Activated T-cell treated with anti-CD3 and anti-CD28 coated beads, Interleukin-2, amount 50 U/mL, for 48 hours (primary cell): ENCODE measurements around the gene GPR137.
"Not testable (repeated sequence)": the region's sequence is repeated elsewhere in the genome, so short reads cannot be mapped to it uniquely, and the experiment has no call there.

Experiments
- DNase-seq, 2 experiments: peaks; one replicate each; pipeline ENCODE4 v3.0.0-alpha.2; 2020

GPR137 gene, protein sequence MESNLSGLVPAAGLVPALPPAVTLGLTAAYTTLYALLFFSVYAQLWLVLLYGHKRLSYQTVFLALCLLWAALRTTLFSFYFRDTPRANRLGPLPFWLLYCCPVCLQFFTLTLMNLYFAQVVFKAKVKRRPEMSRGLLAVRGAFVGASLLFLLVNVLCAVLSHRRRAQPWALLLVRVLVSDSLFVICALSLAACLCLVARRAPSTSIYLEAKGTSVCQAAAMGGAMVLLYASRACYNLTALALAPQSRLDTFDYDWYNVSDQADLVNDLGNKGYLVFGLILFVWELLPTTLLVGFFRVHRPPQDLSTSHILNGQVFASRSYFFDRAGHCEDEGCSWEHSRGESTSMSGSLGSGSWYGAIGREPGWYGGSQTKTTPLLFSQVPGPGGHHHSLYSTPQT

DNA sequence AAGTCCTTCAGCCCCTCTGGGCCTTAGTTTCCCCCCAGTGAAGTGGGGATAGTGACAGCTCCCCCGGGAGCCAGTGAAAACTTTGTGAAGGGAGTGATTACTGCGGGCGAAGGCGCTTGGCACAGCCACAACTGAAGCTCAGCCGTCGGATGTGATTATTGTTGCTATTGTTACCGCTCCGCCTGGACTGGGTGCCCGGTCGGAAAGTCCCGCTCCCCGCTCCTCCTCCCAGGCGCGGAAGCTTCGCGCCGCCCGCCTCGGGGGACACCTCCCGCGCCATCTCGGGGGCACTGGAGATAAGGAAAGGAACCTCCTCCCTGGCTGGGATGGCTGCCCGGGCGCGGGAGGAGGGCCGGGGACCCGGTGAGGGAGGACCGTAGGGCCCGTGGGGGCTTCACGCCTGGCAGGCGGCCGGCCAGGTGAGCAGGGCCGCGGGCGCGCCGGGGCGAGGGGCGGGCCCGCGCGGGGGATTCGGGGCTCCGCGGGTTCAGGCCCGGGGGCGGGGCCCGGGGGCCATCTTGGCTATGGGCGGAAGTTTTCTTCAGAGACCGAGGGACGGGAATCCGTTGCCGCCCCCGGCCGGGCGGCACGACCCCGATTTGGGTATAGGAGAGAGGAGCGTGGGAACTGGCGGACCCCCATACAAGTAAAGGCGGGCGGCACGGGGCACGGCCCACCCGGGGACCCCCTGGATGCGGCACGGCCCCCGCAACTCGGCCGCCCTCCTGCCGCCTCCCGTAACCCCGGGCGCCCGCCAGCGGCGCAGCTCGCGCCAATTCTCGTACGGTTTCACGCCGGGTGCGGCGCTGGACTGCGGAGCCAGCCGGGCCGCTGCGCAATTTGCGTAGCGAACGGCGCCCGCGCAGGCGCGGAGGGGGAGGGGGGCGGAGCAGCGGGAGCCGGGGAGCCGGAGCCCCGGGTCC is at the start of gene GPR137:
GPR137 (plus strand) TSS at position 887 of the 923 bp plus-strand sequence. CDS start 677 bp downstream, outside the sequence.
- peak; percentile 95 to 97 for DNase-seq

DNA sequence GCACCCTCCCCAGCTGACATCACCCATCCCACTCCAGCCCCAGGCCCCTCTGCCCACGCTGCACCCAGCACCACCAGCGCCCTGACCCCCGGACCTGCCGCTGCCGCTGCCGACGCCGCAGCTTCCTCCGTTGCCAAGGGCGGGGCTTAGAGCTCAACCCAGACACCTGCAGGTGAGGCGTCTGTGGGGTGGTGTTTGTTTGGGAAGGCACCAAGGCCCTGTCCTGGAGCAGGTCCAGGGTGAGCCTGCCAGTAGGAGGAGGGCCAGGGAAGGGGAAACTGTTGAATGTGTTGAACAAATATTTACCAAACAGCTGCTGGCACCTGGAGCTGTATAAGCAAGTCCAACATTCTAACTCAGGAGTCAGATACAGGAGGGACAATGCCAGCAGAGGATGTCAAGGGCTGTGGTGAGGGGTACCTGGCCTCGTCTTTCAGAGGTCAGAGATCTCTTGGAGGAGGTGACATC is 48.1 kb upstream of the GPR137 start:
- DNase-seq, result no peak

DNA sequence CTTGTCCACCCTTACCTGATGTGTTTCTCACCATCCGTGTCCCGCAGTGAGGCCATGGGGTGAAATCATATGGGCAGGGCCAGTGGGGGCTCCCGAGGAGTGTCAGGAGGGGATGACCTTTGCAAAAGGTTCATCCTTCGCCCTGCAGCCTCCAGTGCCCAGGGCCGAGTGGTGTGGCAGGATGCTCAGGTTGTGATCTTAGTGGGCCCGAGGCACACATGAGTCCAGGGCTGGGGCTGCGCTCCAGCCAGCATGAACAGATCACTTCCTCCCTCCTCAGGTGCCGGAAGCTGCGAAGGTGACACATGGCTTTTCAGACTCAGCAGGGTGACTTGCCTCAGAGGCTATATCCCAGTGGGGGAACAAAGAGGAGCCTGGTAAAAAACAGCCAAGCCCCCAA is 47.6 kb upstream of the GPR137 start:
- no peak for DNase-seq

DNA sequence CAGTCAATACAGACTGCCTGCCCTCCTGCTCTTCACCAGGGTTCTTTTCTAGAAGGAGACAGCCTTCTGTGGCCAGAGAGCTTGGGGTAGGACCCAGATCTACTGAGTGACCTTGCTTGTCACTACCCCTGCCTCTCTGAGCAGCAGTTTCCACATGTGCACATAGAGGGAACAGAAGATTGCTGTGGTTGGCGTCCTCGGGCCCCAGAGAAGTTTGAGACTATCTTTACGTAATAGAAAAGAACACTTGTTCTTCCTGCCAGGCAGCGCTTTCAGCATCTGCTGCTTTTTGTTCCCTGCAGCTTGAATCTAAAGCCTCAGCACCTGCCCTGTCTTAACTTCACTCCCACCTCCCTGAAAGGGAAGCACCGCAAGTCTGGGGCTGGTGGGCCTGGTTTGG is 46.6 kb upstream of the GPR137 start:
- no peak for DNase-seq

DNA sequence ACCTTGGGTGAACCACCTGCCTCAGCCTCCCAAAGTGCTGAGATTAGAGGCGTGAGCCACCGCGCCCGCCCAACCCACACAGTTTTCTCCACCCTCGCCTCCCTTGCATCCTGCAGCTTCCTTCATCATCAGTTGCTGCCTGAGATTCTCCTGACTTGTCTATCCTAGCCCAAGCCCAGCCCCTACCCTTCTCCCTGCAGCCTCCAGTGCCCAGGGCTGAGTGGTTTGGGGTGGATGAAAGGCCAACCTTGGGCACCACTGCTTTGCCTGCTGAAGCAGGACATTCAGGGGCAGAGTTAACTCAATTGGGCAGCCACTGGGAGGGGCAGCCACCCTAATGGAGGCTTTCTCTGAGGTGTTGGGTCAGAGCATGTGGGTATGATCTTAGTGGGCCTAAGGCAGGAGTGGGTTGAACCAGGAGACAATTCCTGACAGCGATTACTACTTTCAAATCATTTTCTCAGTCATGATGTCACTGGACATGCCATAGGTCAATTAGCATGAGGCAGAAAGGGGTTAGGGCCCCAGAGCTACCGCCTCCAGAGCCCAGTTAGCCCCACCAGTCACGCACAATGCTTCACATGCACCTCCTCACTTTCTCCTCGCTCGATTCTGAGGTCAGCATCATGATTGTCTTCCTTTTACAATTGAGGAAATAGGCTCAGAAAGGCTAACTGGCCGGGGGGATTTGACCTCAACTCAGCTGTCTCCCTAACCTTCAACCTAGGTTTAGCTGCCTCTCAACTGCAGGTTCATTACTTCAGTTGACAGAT is 45.8 kb upstream of the GPR137 start:
- no peak for DNase-seq

DNA sequence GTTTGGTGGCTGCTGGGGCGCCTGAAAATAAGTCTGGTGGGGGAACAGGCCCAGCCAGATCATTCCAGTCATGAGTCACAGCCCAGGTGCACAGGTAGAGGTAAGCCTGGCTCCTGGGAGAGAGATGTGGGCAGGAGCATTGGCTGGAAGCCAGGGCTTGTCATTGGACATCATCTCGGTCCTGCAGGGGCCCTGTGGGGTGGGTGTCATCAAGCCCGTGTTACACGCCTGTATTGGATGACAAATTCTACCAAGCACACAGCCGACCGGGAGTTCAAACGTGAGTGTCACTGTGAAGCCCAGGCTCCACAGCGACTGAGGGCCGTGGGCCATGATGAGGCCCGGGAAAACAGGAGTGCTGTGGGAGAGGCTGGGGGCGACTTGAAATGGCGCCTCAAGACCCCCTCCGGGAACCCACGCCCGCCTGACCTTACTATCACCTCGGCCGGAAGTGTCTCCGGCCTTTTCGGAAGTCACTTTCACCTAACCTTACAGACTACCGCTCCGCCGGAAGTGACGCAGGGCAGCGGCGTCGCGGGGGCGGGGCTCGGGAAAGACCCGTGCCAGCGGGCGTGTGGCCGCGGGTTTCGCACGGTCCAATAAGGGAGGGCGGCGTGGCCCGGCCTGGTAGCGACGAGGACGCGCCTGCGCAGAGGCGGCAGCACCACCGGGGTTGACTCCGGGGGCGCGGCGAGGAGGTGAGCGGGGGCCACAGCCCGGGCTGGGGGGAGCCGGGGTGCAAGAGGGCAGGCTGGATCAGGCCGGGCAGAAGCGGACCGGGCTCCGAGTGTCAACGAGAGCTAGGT is 45.0 kb upstream of the GPR137 start, which contains the start of gene FKBP2:
FKBP2 (plus strand) TSS at position 661 of the 806 bp plus-strand sequence. CDS start 1,293 bp downstream, outside the sequence.
- DNase-seq, result peak; percentile 98 to 99

DNA sequence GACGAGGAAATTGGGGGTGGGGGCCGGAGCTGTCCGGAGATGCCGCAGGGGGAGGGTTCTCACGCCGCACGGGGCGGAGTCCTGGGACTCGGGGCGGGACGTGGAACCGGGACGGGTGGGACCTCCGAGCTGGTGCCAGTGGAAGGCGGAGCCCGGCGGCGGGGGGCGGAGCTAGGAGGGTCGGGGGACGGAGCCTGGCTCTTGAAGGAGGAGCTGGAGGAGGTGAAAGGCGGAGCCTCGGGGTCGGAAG is 44.5 kb upstream of the GPR137 start:
- DNase-seq, result peak; percentile 100

DNA sequence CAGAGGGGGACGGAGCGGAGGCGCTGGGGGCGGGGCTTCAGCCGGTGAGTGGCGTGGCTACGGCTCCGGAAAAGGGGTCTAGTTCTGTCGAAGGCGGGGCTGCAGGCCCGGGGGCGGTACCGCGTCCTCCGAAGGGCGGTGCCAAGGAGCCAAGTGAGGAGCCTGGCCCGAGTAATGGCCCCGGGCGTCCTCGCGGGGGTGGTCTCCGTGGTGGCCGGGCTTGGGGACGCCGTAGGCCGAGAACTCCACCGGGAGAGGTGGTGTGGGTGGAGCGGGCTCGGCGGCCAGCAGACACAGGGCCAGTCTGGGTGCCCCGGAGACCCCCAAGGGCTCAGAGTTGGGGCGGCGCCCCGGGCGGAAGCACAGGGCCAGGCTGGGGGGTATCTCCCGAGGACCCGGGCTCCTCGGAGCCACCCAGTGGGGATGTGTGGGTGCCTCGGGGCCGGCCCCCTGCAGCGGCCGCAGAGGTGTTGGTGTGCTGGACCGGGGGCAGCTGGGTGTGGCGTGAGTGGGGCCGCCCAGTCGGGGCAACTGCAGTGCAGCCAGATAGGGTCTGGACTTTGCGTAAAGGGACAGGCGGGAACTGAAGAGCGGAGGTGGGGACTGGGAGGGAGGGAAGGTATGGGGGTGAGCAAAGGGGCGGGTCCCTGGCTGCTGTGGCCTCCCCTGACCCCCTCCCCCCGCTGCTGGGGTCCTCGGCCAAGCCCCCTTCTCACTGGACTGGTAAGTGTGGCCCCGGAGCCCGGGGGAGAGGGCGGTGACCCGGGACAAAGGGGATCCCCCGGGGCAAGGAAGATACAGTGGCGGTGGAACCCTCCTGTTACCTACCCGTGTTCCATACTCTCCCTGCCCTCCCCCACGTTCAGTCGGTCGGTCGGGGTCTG is 43.9 kb upstream of the GPR137 start:
- no peak for DNase-seq

DNA sequence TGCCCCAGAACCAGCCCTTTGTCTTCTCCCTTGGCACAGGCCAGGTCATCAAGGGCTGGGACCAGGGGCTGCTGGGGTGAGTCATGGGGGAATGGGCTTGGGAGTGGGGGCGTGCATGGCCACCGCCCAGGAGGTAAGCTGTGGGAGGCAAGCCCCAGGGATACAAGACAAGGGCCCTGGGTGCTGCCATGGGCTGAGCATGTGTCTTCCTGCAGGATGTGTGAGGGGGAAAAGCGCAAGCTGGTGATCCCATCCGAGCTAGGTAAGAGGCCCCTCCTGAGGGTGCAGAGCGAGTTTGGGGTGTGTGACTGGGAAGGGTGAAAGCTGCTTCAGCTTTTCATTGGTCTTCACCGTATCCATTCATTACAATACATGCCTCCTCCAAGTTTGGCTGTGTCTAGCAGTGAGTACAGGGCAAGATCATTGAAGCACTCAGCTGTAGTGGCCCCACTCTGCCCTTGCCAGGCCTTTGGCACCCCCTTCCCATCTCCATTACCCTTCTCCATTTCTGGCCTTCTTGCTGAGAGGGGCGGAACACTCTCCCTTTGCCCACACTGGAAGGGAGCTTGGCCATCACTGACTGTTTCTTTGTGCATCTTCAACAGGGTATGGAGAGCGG is 42.3 kb upstream of the GPR137 start:
- DNase-seq, result no peak

DNA sequence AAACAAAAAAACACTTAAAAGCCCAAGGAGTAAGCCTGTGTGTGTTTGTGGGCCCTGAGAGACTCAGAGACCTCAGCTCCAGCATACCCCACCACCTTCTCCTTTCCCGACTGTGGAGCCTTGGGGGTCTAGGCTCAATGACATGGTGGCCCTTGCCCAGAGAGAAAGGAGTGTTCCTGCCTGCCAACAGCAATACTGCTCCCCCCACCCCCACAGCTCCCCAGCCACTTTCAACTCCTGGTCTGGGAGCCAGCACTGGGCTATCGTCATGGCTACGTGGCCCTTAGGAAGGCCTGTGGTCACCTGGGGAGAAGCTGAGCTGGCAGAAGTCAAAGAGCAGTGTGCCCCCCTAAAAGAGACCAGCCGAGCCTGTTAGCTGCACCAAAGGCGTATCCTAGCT is 41.5 kb upstream of the GPR137 start:
- no peak for DNase-seq

DNA sequence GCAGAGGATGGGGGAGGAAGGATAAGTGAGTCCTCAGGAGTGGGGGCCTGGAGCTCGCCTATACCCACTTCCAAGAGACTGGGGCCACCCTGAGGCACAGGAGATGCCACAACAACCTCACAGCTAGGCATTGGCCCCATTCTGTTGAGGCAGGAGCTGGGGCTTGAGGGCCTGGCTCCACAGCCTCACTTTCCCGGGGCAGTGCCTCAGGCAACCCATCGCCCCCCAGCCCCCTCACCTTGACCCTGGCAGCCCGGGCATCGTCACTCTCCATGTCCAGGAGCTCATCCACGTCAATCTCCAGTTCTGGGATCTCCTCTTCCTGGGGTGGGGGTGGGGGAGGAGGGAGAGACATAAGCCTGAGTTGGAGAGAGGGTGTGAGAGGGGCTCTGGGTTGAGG is 40.7 kb upstream of the GPR137 start:
- no peak for DNase-seq

DNA sequence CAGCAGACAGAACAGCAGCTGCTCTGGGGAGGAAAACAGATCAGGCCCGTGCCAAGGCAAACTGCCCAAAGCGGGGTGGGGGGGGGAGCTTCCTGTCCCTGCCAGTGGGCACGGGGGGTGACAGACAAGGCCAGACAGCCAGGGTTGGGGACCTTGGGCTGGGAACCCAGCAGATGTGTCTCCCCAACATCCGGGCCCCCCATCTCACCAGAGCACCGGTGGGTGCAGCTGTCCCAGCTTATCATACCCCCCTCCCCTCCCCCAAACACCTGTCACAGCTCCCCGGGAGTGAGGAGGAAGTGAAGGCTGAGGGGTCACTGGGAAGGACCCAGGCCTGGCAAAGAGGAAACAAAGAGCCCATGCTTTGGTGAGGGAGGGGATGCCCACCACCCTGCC is 40.2 kb upstream of the GPR137 start:
- no peak for DNase-seq

DNA sequence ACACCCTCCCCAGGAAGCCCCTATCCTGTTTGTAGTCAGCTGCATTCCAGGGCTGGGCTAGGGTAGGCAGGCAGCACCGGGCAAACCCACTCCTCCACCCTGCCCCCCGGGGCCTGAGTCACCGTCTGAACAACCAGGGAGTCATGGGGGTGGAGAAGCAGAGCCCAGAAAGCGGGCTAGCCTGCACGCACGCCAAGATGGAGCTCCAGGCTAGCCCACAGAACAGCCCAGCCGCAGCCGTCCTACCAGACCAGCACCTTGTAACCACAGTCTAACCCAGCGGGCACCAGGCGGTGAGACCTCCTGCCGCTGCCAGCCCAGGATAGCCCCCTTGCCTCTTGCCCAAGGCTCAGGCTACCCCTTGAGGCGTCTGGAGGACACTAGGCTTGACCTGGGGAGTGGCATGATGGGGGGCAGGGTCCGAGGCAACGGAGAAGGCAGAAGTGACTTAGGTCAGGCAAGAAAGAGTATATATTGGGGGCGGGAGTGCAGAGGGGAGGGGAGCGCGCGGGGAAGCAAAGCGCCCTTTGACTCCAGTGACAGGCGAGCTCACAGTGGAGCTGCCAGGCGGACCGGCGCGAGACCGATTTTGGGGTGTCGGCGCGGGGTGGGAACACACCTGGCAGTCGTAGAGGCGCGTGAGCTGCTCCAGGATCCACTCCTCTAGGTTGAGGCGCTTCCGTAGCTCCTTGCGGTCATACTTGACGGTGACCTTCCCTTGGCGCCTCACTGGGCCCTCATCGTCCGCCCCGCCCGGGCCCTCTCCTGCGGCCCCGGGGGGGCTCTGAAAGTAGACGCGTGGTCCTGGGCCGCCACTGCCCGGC is 39.6 kb upstream of the GPR137 start:
- DNase-seq, result peak; percentile 85 to 88

DNA sequence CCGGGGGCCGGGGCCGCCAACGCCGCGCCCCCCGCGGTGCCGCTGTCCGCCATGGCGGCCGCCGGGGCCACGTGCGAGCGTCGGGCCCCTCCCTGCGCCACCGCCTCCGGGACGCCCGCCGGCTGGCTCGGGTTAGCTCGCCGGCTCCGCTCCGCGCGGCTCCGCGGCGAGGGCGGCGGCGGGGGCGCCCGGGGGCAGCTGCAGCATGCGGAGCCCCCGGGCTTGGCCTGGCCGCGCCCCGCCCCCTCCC is 39.1 kb upstream of the GPR137 start:
- DNase-seq, result not testable (repeated sequence)

DNA sequence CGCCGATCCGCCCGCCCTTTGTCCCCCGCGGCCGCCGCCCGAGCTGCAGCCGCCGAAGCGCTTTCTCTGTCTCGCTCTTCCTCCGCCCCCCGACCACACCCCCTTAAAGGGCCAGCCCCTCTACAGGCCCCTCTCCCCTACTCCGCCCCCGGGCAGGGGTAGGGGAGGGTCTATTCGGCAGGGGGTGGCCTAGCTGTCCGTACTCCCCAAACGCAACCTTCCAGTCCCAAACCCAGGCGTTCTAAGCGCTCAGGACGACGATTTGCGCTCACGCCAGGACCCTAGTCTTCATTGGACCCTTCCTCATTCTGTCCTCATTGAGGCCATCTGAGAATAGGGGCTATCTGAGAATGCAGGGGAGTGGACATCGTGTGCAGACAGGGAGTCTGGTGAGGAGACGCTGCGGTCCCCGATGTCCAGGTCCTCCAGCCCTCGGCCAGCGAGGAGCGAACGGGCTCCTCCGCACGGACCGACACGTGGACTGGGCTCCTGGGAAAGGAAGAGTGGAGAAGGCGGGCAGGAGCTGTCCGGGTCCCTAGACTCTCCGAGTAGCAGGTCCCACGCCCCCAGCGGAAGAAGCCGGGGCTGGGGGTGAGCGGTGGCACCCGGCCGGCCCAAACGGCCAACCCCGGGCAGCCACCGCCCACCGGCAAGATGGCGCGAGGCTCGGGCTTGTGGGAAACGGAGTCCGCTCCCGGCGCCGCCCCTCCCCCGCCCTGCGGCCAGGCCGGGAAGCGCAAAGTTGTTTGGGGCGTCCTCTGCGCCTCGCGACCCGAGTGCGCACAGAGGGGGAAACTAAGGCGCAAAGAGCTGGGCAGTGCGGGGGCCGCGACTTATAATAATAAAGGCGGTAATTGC is 38.5 kb upstream of the GPR137 start, which contains the start of gene PPP1R14B:
PPP1R14B (minus strand) TSS at position 73 of the 858 bp plus-strand sequence. CDS start 270 bp downstream, outside the sequence.
- peak; percentile 87 to 89 for DNase-seq

DNA sequence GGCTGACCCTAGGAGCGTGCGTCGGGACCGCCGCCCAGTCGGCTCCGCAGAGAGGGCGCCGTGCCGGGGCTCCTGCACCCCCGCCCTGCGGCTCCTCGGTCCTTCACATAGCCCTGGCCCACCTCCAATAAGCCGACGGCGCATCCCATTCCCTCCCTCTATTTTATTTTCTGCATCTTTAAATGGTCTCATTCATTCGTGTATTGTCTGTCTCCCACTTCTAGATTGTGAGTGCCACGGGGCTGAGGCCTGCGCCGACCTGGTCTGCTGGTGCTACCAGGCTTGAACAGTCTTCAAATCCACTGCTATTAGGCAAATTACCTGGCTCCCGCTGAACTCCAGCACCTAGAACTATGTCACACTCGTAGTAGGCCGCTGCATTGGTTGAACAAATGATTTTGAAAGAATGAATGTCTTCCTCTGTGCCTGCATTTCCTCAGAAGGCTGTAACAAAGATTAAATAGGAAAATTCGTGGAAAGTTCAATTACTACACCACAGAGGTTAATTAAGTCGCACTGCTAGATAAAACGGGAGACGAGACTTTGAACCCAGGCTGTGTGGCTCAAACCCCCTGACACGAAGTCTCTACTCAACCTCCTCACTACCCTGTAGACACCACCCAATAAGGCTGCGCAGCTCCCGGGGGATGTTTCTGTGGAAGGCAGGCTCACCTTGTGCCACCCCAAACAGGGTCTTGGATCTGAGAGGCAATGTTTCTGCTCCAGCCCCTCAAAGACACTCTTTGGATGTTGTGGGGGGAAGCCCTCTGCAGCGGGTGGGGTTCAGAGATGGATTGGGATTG is 37.7 kb upstream of the GPR137 start:
- DNase-seq, result no peak

DNA sequence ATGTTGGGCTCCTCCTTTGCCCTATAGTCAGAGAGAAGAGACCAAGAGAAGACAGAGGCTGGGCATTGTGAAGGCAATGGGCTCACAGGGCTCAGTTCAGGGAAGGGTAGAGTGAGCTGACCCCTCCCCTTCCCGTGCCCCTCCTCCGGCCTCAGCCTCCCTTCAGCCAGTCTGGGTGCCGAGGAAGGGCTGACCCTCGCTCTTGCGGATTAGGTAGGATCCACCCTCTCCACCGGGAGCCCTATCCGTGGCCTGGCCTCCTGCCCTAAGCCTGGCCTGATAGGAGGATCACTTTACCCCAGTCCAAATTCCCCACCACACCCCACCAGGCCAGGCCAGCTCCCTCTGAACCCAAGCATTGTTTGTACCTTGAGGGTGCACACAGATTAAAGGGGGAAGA is 37.1 kb upstream of the GPR137 start:
- no peak for DNase-seq

DNA sequence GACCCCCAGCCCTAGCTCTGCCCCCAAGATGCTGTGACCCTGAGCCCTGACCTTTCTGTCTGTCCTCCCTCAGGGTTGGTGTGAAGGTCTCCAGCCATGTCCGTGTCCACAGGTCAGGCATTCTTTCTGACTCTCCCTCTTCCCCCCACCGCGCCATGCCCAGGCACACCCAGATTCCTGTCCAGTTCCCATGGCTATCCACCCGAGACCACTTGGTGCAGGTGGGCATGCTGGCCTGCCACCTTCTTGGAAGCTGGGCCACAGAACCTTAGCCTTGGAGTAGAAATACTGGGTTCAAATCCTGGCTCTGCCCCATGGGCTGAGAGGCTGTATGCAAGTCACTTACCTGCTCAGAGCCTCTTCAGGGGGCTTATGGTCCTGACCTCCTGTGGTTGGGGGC is 36.6 kb upstream of the GPR137 start:
- DNase-seq, result no peak
